ENCODE results near the gene KIAA1671. TPM values are rescaled to one million over a fixed set of nuclear protein-coding genes. Genes with fewer than 3 reads are reported as not detected.
A peak's percentile ranks its signal among the peaks of the same experiment; 100 is the strongest.
"Not testable (repeated sequence)": the region's sequence is repeated elsewhere in the genome, so short reads cannot be mapped to it uniquely, and the experiment has no call there.

Gene KIAA1671
- 10 to 100 TPM; 14.2 to 17.7 TPM for polyA plus RNA-seq

DNA sequence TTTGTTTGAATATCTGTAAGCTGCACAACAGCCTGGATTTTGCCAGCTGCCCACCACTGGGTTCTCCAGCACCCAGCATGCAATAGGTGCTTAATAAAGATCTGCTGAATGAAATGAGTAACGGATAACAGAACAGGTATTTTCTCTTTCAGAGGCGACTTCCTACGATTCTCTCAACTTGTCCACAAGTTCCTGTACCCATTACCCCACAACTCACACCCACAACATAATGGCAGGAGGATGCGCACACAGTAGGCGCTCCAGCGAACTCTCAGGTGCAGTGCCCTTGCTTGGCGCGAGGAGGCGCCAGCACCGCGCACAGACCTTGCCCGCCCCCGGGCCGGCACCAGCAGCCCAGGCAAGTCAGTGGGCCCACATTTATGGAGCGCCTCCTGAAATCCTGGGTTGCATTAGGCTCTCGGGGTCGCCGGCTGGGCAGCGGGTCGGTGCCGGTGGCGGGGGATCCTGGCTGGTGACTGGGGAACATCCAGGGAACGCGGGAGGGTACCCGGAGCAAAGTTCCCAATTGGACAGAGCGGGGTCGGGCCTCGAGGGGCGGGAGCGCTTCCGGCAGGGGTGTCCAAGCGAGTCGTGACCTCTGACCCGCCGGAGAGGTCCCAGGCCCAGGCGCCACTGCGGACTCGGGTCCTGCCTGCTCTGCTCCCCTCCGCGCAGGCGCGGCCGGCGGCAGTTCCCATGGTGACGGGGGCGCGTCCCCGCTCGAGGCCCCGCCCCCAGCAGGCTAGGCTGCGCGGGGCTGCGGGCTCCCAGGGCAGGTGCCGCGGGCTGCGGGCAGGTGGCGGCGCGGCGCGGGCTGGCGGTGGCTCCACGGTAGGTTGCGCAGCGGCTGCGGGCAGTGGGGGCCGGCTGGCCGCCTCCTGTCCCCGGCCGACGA lies at the start of gene KIAA1671:
Gene KIAA1671 (plus strand): TSS at position 775 of the 895 bp plus-strand sequence. CDS start 75,284 bp downstream, outside the sequence.
- Histone ChIP-seq H3K4me3 (ENCODE audit: low read depth in 1 of 2, low read length in 2 of 2) (peak within 1 kb of the TSS; percentile 76 to 81), H3K36me3 (ENCODE audit: control insufficient read depth in 2 of 2, insufficient read depth in 2 of 2, low read length in 1 of 2) (no peaks in the 10 kb centered on the region), H3K27ac (ENCODE audit: low read depth in 2 of 2, low read length in 1 of 2) (peak within 1 kb of the TSS; percentile 75 to 92), H3K27me3 (ENCODE audit: control insufficient read depth in 1 of 2, insufficient read depth in 2 of 2, low read length in 2 of 2) (no peaks in the 10 kb centered on the region), H3K9me3 (ENCODE audit: control insufficient read depth in 2 of 2, insufficient read depth in 1 of 2, low read depth in 1 of 2, low read length in 1 of 2) (no peaks in the 10 kb centered on the region), H3K4me1 (ENCODE audit: control insufficient read depth in 2 of 2, insufficient read depth in 2 of 2, low read length in 1 of 2) (peaks cover 0 to 8% of the 10 kb centered on the region in 2 donors)
- 2 to 3% methylated on average over 58 to 71 of the region's 71 CpGs for WGBS, 2 donors

DNA sequence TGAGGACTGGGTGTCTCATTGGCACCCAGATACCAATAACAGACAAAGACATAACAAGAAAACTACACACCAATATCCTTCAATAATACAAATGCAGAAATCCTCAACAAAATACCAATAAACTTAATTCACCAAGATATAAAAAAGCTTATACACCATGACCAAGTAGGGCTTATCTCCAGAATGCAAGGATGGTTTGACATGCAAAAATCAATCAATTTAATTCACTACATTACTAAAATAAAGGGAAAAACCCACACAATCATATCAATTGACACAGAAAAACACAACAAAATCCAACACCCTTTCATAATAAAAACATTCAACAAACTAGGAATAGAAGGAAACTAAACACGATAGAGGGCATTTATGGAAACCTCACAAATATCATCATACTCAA lies 46.6 kb upstream of the KIAA1671 start:
- H3K36me3 ChIP-seq (ENCODE audit: control insufficient read depth in 2 of 2, insufficient read depth in 2 of 2, low read length in 1 of 2), result no peaks in the 10 kb centered on the region
- H3K27ac ChIP-seq (ENCODE audit: low read depth in 2 of 2, low read length in 1 of 2), result no peak overlapping the region
- H3K4me1 ChIP-seq (ENCODE audit: control insufficient read depth in 2 of 2, insufficient read depth in 2 of 2, low read length in 1 of 2), result no peaks in the 10 kb centered on the region
- H3K4me3 ChIP-seq (ENCODE audit: low read depth in 1 of 2, low read length in 2 of 2), result no peak overlapping the region
- peaks cover 0 to 3% of the 10 kb centered on the region in 2 donors for H3K9me3 ChIP-seq (ENCODE audit: control insufficient read depth in 2 of 2, insufficient read depth in 1 of 2, low read depth in 1 of 2, low read length in 1 of 2)
- H3K27me3 ChIP-seq (ENCODE audit: control insufficient read depth in 1 of 2, insufficient read depth in 2 of 2, low read length in 2 of 2), result no peaks in the 10 kb centered on the region
- WGBS, 2 donors, result 98 to 99% methylated on average over 1 of the region's 1 CpG

- H3K4me3 ChIP-seq (ENCODE audit: low read depth in 1 of 2, low read length in 2 of 2); H3K27ac ChIP-seq (ENCODE audit: low read depth in 2 of 2, low read length in 1 of 2); H3K9me3 ChIP-seq (ENCODE audit: control insufficient read depth in 2 of 2, insufficient read depth in 1 of 2, low read depth in 1 of 2, low read length in 1 of 2); H3K4me1 ChIP-seq (ENCODE audit: control insufficient read depth in 2 of 2, insufficient read depth in 2 of 2, low read length in 1 of 2); H3K27me3 ChIP-seq (ENCODE audit: control insufficient read depth in 1 of 2, insufficient read depth in 2 of 2, low read length in 2 of 2); H3K36me3 ChIP-seq (ENCODE audit: control insufficient read depth in 2 of 2, insufficient read depth in 2 of 2, low read length in 1 of 2): not testable (repeated sequence)
- 92 to 100% methylated on average over 3 of the region's 3 CpGs for WGBS, 2 donors
Observed at GRCh38 chr22:24907101-24907500, 45.4 kb upstream of the KIAA1671 start.

DNA sequence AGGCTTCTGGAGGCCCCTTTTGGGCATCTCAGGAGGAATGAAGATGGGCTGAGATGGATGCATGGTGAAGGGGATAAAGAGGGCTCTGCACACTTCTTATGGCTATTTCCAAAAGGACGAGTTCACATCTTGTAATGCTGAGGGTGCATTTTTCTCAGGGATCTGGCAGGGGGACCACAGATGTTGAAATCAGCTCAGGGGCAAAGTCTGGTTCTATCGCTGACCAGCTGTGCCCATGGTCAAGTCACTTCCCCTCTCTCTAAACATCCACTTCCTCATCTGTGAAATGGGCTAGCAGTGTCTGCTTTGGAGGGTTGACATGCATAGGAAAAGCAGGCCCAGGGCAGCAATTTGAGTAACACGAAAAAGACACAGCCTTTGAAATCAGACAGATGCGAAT lies 32.5 kb upstream of the KIAA1671 start:
- 88 to 91% methylated on average over 4 of the region's 4 CpGs for WGBS, 2 donors

DNA sequence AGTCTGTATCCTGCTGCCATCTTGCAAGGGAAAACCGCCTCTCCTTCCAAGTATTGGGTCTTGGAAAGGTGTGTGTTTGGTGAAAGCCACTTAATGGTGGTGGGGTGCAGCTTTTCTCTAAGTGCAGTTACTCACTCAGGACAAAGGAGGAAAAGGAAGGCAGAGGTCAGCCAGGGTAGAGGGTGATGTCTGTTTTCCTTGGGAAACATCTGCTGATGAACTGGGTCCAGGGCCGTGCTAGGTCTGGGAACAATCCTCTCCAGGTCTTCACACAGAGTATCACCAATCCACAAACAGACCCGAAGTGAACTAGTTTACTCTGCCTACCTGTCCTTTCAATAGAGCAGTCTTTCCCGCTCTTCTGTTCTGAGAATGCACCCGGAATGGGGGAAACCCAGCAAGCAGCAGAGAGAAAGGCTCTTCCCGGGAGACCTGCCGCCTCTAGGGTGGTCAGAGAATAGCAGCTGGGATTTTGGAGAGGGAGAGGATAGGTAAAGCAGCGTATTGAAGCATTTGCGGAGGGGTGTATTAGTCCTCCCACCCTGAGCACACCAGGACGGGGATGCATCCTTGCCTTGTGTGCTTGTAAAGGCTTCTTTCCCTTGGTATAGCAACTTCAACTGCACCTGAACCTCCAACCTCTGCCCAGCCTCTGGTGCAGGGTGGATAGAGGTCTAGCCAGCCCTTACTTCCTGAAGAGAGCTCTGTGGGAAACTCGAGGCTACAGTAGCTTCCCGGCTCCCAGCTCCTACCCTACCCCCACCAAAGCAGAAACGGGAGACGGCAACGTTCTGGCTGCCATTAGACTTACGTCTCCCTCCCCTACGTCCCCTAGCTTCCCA lies 26.7 kb upstream of the KIAA1671 start:
- Histone ChIP-seq H3K27ac (ENCODE audit: low read depth in 2 of 2, low read length in 1 of 2) (no peak overlapping the region), H3K4me3 (ENCODE audit: low read depth in 1 of 2, low read length in 2 of 2) (no peak overlapping the region), H3K27me3 (ENCODE audit: control insufficient read depth in 1 of 2, insufficient read depth in 2 of 2, low read length in 2 of 2) (no peaks in the 10 kb centered on the region), H3K36me3 (ENCODE audit: control insufficient read depth in 2 of 2, insufficient read depth in 2 of 2, low read length in 1 of 2) (no peaks in the 10 kb centered on the region), H3K4me1 (ENCODE audit: control insufficient read depth in 2 of 2, insufficient read depth in 2 of 2, low read length in 1 of 2) (no peaks in the 10 kb centered on the region), H3K9me3 (ENCODE audit: control insufficient read depth in 2 of 2, insufficient read depth in 1 of 2, low read depth in 1 of 2, low read length in 1 of 2) (no peaks in the 10 kb centered on the region)
- 59% methylated on average over 17 of the region's 17 CpGs for WGBS, 2 donors

More for the DNA sequence above, 32.5 kb upstream of the KIAA1671 start:
- Histone ChIP-seq H3K27ac (ENCODE audit: low read depth in 2 of 2, low read length in 1 of 2) (no peak overlapping the region), H3K4me1 (ENCODE audit: control insufficient read depth in 2 of 2, insufficient read depth in 2 of 2, low read length in 1 of 2) (no peaks in the 10 kb centered on the region), H3K36me3 (ENCODE audit: control insufficient read depth in 2 of 2, insufficient read depth in 2 of 2, low read length in 1 of 2) (no peaks in the 10 kb centered on the region), H3K9me3 (ENCODE audit: control insufficient read depth in 2 of 2, insufficient read depth in 1 of 2, low read depth in 1 of 2, low read length in 1 of 2) (no peaks in the 10 kb centered on the region), H3K4me3 (ENCODE audit: low read depth in 1 of 2, low read length in 2 of 2) (no peak overlapping the region), H3K27me3 (ENCODE audit: control insufficient read depth in 1 of 2, insufficient read depth in 2 of 2, low read length in 2 of 2) (no peaks in the 10 kb centered on the region)

- Histone ChIP-seq H3K4me1 (ENCODE audit: control insufficient read depth in 2 of 2, insufficient read depth in 2 of 2, low read length in 1 of 2) (no peaks in the 10 kb centered on the region), H3K27ac (ENCODE audit: low read depth in 2 of 2, low read length in 1 of 2) (no peak overlapping the region), H3K4me3 (ENCODE audit: low read depth in 1 of 2, low read length in 2 of 2) (no peak overlapping the region), H3K27me3 (ENCODE audit: control insufficient read depth in 1 of 2, insufficient read depth in 2 of 2, low read length in 2 of 2) (no peaks in the 10 kb centered on the region), H3K36me3 (ENCODE audit: control insufficient read depth in 2 of 2, insufficient read depth in 2 of 2, low read length in 1 of 2) (no peaks in the 10 kb centered on the region), H3K9me3 (ENCODE audit: control insufficient read depth in 2 of 2, insufficient read depth in 1 of 2, low read depth in 1 of 2, low read length in 1 of 2) (no peaks in the 10 kb centered on the region)
- WGBS, 2 donors, result 58 to 67% methylated on average over 3 of the region's 3 CpGs
Observed at GRCh38 chr22:24926428-24926725, 26.1 kb upstream of the KIAA1671 start.

DNA sequence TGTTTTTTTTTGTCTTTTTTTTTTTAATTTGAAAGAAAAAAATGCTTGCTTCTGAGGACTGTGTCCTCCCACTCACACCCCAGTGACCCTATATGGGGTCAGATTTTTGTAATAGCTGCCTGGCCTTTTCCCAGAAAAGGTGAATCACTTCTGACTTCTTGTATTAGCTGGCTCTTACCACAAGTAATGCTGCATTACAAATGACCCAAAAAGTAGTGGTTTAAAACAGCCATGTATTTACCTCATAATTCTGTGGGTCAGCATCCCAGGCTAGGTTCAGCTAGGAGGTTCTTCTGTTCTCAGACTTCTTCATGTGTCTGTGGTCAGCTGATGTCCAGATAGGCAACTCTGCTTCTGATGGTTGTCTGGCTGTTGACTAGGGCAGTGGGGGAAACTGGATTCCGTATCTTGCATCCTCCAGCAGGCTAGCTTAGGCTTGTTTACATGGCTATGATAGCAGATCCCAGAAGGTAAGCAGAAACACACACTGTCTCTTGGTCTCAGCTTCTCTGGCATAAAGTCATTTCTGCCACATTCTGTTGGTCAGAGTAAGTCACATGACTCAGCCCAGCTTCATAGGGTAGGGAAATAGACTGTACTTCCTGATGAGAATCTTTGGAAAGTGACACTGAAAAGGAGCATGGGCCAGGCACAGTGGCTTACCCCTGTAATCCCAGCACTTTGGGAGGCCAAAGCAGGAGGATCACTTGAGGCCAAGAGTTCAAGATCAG lies 25.5 kb upstream of the KIAA1671 start:
- Histone ChIP-seq H3K27ac (ENCODE audit: low read depth in 2 of 2, low read length in 1 of 2) (no peak overlapping the region), H3K27me3 (ENCODE audit: control insufficient read depth in 1 of 2, insufficient read depth in 2 of 2, low read length in 2 of 2) (no peaks in the 10 kb centered on the region), H3K36me3 (ENCODE audit: control insufficient read depth in 2 of 2, insufficient read depth in 2 of 2, low read length in 1 of 2) (no peaks in the 10 kb centered on the region), H3K4me1 (ENCODE audit: control insufficient read depth in 2 of 2, insufficient read depth in 2 of 2, low read length in 1 of 2) (no peaks in the 10 kb centered on the region), H3K4me3 (ENCODE audit: low read depth in 1 of 2, low read length in 2 of 2) (no peak overlapping the region), H3K9me3 (ENCODE audit: control insufficient read depth in 2 of 2, insufficient read depth in 1 of 2, low read depth in 1 of 2, low read length in 1 of 2) (no peaks in the 10 kb centered on the region)
- 79 to 89% methylated on average over 1 of the region's 1 CpG for WGBS, 2 donors

DNA sequence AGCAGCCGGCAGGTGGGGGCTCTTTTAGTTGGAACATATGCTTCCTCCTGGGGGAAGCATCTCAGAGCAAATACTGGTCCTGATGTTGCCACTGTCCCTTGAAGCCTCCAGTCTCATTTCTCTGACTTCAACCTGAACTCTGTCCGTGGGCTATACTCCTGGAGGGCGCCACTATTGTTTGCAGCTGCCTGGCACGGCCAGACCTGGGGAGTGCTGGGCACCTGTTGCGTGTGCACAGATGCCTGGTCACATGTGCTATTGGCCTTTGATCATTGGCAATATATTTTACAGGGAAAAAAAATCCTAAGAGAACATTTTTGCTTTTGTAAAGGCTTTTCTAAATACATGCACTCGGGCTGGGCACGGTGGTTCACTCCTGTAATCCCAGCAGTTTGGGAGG lies 24.2 kb upstream of the KIAA1671 start:
- 67 to 73% methylated on average over 7 of the region's 7 CpGs for WGBS, 2 donors
- H3K27ac ChIP-seq (ENCODE audit: low read depth in 2 of 2, low read length in 1 of 2), result no peak overlapping the region

DNA sequence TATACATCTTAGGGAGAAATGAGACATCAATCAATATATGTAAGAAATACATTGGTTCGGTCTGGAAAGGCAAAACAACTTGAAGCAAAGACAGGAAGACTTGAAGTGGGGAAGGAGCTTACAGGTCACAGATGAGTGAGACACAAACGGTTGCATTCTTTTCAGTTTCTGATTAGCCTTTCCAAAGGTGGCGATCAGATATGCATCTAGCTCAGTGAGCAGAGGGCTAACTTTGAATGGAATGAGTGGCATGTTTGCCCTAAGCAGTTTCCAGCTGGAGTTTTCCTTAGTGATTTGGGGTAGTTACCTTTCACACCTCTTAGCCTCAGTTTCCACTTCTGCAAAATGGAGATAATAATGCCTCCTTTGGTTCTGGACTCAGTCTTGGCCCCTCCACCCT lies 21.8 kb upstream of the KIAA1671 start:
- Histone ChIP-seq H3K27me3 (ENCODE audit: control insufficient read depth in 1 of 2, insufficient read depth in 2 of 2, low read length in 2 of 2) (no peaks in the 10 kb centered on the region), H3K27ac (ENCODE audit: low read depth in 2 of 2, low read length in 1 of 2) (no peak overlapping the region), H3K4me1 (ENCODE audit: control insufficient read depth in 2 of 2, insufficient read depth in 2 of 2, low read length in 1 of 2) (no peaks in the 10 kb centered on the region), H3K4me3 (ENCODE audit: low read depth in 1 of 2, low read length in 2 of 2) (no peak overlapping the region), H3K9me3 (ENCODE audit: control insufficient read depth in 2 of 2, insufficient read depth in 1 of 2, low read depth in 1 of 2, low read length in 1 of 2) (no peaks in the 10 kb centered on the region), H3K36me3 (ENCODE audit: control insufficient read depth in 2 of 2, insufficient read depth in 2 of 2, low read length in 1 of 2) (no peaks in the 10 kb centered on the region)
- 70 to 71% methylated on average over 3 of the region's 3 CpGs for WGBS, 2 donors

More for the DNA sequence above, 24.2 kb upstream of the KIAA1671 start:
- Histone ChIP-seq H3K9me3 (ENCODE audit: control insufficient read depth in 2 of 2, insufficient read depth in 1 of 2, low read depth in 1 of 2, low read length in 1 of 2) (no peaks in the 10 kb centered on the region), H3K4me1 (ENCODE audit: control insufficient read depth in 2 of 2, insufficient read depth in 2 of 2, low read length in 1 of 2) (no peaks in the 10 kb centered on the region), H3K27me3 (ENCODE audit: control insufficient read depth in 1 of 2, insufficient read depth in 2 of 2, low read length in 2 of 2) (no peaks in the 10 kb centered on the region), H3K36me3 (ENCODE audit: control insufficient read depth in 2 of 2, insufficient read depth in 2 of 2, low read length in 1 of 2) (no peaks in the 10 kb centered on the region), H3K4me3 (ENCODE audit: low read depth in 1 of 2, low read length in 2 of 2) (no peak overlapping the region)

All from esophagus (tissue), 2 donors.